CD4-positive, alpha-beta T cell treated with Interleukin-17A for 4 hours (primary cell): ENCODE data around the gene CLEC11A.

Source experiments
- DNase-seq: peaks from one replicate; pipeline ENCODE4 v3.0.0-alpha.2; 2020; ENCODE audit warnings: mixed read lengths

The CLEC11A gene

DNA sequence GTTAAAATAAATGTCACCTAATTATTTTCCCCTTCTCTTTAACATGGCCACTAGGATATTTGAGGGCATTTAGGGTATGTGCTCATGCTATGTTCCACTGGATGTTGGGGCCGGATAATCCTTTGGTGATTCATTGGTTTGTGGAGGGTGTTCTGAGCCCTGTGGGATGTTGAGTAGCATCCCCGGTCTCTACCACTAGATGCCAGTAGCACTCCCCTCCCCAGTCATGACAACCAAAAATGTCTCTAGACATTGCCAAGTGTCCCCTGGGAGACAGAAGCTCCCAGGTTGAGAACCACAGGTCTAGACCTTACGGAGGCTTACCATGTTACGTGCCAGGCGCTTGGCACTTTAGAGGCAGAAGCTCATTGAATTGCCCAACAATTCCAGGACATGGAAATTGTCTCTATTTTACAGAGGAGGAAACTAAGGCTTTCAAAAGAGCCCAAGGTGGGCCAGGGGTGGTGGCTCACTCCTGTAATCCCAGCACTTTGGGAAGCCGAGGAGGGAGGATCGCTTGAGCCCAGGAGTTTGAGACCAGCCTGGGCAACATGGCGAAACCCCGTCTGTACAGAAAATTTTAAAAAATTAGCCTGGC is 17.6 kb upstream of the CLEC11A start:
- peak; percentile 26 for DNase-seq

- no peak for DNase-seq
Measured at GRCh38 chr19:50706387-50706786, 16.8 kb upstream of the CLEC11A start.

DNA sequence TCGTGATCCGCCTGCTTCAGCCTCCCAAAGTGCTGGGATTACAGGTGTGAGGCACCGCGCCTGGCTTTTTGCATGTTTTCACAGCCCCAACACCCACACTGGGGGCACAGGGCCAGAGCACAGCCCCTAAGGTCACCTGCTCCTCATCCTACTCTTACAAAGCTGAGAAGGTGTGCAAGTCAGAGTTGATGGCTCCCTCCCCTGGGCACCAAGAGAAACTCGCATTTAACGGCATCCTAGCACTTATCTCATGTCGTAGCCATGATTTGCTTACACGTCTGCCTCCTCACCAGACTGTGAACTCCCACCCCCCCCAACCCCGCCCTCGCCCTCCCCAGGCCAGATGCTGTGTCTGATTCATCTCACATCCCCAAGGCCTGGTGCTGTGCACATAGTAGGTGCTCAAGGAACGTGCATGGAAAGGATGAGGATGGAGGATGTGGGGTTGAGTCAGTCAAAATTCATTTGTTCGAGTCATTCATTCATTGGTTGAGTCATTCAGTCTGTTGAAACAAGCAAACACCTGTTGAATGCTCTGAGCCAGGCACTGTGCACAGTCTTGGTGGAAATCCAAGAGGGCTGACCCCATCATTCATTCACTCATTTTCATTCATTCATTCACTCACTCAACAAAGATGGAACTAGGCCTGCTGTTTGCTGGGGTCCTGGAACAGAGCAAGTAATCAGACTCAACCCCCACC is 14.8 kb upstream of the CLEC11A start:
- no peak for DNase-seq

DNA sequence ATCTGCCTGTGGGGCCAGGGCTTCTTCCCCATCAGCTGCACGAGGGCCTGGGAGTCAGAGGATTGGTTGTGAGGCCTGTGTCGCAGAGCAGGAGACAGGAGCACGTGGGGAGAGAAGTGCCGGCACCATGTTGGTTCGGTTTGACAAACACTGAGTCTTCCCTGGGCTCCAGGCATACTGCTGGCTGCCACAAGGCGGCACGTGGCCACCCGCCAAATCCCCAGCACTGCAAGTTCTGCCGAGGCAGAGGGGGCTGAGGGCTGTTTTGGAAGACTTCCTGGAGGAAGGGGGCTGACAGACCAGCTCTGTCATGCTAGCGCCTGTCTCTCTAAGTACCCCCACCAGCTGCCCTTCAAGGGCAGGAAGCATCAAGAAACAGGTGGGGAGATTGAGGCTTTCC is 13.1 kb upstream of the CLEC11A start:
- DNase-seq, result no peak

DNA sequence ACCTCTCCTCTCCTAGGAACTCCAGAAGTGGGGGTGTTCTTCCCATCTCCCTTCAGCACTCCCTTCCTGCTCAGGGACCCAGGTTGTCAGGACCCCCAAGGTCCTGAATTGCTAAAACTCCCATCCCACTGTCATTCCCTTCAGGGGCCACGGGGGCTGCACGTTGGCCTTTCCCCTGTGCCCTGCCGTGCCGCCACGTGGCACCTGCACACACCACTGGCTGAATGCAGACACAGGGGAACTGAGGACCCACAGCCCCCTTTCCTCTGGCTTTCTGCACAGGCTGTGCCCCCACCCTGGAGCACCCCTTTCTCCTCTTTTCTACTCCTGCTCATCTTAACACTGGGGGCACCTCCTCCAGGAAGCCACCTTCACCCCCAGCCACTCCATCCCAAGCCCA is 12.6 kb upstream of the CLEC11A start:
- no peak for DNase-seq

GRCh38 chr19:50711196-50711595 is 12.0 kb upstream of the CLEC11A start:
- no peak for DNase-seq

DNA sequence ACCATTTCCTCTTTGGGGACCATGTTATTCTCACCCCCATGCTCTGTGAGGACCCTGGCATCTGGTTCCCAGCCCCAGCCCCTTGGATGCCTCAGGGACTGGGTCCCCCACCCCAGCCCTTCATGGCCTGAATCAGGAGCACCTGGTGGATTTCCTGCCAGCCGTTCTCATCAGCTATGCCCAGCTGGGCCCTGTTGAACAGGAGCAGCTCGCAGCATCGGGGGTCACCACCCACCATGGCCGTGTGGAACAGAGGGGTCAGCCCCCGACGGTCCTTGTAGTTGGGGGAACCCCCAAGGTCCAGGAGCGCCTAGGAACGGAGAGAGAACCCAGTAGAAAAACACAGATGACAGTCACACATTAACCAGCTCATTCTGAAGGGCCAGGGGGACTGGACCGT is 11.4 kb upstream of the CLEC11A start:
- DNase-seq, result no peak

DNA sequence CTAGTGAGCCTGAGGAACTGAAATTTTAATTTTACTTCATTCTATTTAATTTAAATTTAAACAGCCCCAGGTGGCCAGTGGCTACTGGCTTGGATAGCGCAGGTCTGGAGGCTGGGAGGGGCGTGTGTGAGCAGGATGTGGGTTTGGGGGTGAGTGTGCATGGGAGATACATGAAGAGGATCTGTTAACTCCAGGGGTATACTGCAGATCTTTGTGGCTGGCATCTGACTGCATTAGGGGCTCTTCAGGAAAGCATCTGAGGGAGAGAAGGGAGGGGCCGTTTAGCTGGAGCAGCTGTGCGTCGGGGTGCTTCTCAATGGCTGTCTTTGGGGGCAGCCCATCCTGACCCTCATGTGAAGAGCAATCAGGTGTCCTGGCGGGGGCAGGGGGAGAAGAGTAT is 10.3 kb upstream of the CLEC11A start:
- no peak for DNase-seq

DNA sequence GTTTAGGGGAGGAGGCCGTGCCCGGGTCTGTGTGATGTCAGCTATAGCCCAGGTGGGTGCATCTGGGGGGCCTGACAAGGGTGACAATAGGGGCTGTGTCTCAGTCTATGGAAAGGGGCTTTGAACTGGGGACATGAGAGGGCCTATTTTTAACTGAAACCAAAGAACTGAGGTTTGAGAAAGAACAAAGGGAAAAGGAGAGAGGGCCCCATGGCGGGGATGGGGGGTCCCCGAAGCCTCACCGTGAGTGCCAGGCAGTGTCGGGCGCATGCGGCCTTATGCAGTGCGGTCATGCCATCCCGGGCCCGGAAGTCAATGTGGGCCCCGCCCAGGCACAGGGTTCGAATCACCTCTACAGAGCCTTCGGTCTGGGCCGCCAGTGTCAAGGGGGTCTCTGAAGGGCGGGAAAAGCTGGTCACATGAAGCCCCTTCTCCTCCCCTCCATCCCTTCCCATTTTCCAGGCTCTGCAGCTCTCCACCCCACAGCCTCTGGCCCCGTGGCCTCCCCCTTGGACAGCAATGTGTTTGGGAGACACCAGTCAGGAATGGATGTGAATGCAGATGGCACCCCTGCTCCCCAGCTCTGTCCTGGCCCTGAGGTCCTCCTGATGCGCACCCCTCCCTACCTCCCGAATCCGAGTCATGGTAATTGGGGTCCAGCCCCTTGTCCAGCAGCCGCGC is 9.5 kb upstream of the CLEC11A start:
- no peak for DNase-seq

DNA sequence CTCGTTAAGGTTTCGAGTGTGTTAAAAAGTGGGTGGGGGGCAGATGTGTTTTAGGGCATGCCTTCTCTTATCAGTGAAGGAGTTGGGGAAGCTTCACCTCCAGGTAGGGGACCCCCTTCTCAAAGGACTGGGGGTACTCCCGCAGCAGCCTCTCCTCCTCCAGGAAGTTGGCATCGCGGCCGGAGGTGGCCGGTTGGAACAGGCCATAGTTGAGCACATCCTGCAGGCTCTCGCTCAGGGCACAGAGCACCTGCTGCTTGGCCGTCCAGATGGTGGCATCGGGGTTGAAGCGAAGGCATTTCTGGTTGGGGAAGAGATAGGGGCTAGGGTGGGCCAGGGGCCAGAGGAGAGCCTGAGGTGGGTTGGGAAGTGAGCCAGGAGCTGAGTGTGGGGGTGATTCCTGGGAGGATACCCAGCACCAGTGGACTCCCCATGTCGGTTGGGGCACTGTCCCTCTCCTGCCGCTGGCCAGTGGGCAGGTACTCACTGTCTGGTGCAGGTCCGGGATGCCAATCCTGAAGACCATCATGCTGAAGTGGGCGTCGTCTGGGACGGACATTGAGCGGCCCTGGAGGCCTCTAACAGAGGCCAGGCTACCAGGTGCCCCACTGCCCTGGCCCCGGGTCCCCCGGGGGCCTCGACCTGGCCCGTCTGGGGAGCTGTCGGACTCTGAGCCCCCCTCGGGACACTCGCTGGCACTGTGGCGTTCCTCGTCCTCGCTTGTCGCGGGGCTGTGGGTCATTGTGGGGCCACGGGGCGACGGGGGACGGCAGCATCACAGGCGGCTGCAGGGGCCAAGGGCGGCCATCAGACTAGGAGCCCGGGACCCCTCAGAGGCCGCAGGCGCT is 6.8 kb upstream of the CLEC11A start:
- no peak for DNase-seq

DNA sequence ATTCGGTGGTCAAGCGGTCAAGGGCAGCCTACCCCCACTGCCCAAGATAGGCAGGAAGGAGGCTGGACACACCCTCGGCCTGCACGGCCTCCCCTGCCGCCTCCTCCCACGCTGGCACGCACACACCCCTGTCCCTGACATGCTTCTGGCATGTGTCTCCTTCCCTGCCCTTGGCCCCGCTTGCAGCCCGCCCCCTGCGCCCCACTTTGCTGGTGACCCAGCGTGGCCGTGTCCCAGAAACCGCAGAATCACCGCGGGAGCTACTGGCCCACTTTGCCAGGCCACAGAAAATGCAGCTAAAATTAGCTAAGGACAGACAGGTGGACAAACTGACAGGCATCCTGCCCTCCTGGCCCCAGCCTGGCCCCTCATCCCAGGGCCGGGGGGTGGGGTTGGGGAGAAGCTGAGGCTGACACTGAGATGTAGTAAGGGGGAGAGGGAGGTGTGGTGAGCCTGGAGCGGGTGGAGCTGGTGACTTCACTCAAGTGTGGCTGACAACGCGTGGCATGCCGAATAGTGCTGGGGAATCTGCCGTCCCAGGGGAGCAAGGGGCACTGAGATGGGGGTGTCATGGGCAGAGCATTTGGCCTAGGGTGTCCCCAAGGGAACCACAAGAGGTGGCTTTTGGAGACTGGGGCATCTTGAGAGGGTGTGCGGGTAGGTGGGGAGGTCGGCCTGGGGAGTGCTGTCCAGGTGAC is 6.0 kb upstream of the CLEC11A start:
- DNase-seq, result no peak

DNA sequence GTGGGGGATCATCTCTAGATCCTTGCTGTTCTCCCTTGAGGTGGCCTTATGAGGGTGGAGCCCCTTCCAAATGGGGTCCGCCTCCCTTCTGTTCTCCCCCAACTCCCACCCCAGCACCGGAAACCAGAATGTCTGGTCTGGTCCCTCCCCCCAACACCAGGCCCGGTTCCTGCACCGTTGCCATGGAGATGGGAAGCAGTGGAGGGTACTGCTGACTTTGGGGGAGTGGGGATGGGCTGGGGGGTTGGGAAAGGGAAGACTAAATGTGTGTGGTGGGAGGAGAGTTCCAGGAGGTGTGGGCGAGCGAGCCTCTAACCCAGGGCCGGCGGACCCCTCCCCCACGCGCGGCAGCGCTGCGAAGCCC is 5.3 kb upstream of the CLEC11A start:
- DNase-seq, result no peak

DNA sequence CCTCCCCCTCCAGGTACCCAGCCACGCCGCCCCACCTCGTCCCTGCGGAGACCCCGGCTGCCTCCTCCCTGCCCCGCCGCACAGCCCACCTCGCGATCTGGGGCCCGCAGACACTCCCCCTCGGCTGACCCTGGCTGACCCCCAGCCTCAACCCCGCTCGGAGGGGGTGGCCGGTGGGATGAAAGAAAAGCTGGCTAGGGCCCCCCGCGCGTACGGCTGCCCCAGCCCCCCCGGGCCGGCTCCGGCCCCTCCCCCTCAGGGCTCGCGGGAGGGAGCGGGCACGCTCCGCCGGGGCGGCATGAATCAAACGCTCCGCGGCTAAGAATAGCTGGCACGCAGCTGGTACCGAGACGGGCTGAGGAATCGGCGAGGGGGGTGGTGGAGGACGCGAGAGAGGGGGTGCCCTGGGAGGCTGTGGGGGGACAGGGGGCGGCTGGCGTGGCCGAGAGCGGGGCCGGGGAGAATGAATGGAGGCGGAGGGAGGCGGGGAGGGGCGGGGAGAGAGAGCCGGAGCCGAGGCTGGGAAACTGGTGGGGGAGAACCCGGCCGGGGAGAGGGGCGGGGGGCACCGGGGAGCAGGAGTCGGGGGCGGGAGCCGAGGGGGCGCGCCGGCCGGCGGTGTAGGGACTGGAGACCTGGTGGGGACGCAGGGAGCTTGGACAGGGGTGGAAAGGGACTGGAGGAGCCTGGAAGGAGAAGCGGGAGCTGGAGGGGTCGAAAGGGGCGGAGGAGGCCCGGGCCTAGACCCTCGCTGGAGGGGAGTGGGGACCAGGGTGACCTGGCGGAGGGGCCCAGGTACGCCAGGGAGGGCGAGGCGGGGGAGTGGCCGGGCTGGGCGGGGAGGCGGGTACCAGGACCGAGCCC is 4.7 kb upstream of the CLEC11A start:
- peak; percentile 8 for DNase-seq

DNA sequence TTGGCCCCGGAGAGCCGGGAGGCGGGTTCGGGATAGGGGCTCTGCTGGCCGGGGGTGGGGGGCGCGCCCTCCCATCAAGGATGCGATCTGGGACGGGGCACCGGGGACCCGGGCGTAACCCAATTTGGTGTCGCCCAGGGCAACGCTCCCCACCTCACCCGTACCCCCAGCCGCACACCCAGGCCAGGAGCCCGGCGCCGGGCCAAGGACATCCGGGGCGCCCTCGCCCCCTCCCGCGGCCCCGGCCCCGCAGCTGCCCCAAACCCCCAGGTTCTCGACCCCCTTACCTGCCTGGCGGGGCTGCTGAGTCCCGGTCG is 4.1 kb upstream of the CLEC11A start:
- DNase-seq, result no peak

GRCh38 chr19:50719566-50719965 is 3.6 kb upstream of the CLEC11A start, which contains the start of gene SHANK1:
TSS of gene SHANK1 (minus strand) at chr19:50719802. CDS start at chr19:50716919, 2,883 bp downstream.
- no peak for DNase-seq

DNA sequence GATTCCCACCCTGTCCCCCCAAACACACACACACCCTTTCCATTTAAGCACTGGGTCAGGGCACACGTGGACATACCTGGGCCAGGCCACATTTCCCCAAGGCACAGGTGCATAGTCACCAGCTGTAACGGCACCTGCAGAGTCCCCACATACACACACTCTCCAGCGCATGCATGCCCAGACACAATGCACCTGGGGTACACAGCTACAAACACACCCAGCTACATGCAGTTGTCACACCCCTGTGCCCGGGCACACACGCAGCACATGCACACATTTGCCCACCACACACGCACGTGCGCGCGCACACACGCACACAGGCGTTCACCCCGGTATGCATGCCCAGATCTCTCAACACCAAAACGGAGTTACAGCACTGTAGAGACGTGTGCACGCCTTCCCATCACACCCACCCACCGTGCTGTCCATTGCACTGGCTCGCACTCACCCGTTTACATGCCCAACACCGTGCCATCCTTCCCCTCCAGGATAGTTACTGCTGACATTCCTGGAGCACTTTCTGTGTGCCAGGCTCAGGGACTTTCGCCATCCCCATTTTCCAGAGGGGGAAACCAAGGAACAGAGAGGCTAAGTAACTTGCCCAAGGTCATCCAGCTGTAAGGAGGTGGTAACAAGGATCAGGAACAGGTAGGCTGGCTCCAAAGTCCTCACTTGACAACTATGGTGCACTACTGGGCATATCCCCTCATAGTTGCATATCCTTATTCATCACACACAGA is 2.8 kb upstream of the CLEC11A start:
- DNase-seq, result no peak

DNA sequence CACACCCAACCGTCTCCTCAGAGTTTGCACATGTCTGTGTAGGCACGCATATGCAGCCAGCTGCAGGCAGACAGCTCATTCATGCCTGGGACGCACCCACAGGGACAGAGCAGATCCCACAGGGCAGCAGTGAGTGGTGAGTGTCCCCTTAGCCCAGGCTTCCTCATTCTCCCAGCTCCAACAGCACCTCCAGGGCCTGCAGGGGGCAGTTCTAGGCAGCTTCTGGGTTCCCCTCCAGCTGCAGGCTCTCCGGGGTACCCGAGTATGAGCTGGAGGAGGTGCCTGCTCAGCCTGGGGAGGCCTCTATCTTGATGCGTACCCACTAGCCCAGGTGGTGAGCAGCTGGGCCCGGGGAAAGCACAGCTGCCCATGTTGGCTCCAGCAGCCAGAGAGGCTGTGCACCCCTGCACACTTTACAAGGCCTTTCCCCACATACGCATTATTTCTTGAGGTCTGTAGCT is 2.2 kb upstream of the CLEC11A start:
- no peak for DNase-seq

GRCh38 chr19:50721441-50722137 is 1.6 kb upstream of the CLEC11A start:
- no peak for DNase-seq

GRCh38 chr19:50722201-50723013 is 757 bp upstream of the CLEC11A start:
- DNase-seq, result no peak
